Neural crest cell (in vitro differentiated cells): ENCODE data around the gene RIOK3. TPM values are rescaled to one million over a fixed set of nuclear protein-coding genes. Genes with fewer than 3 reads are reported as not detected.

Experiments
- DNase-seq: peaks from one replicate; pipeline ENCODE4 v3.0.0; 2021; ENCODE audit warnings: low read depth, mixed read lengths, low spot score
- H3K27ac Mint-ChIP-seq: one replicate; pipeline ENCODE4 v1.8.0; 2021; ENCODE audit warnings: mild to moderate bottlenecking, mixed read lengths; ENCODE audit not compliant: unreplicated experiment
- H3K27me3 Mint-ChIP-seq: 2 replicates; pipeline ENCODE4 v1.8.0; 2021; ENCODE audit warnings: low read depth, mild to moderate bottlenecking, mixed read lengths
- H3K36me3 Mint-ChIP-seq: 2 replicates; pipeline ENCODE4 v1.8.0; 2021; ENCODE audit warnings: low read depth, mild to moderate bottlenecking, mixed read lengths
- H3K4me1 Mint-ChIP-seq: 2 replicates; pipeline ENCODE4 v1.8.0; 2021; ENCODE audit warnings: mixed read lengths
- H3K4me3 Mint-ChIP-seq: one replicate; pipeline ENCODE4 v1.8.0; 2021; ENCODE audit warnings: mild to moderate bottlenecking, mixed read lengths
- H3K9me3 Mint-ChIP-seq: 2 replicates; pipeline ENCODE4 v1.8.0; 2021; ENCODE audit warnings: mixed read lengths
- CTCF ChIP-seq: fragments of 200-600 bp; sonication (generic); conservative IDR thresholded peaks from 2 replicates; pipeline ENCODE4 v1.5.0; 2021; ENCODE audit warnings: antibody characterized with exemption, mild to moderate bottlenecking
- total RNA-seq: library from RNA; stranded (reverse); gene quantifications from 2 replicates; pipeline ENCODE4 v1.2.1, GENCODE V29; 2021

RIOK3 gene
- total RNA-seq, 1 donor from 2014 or later = 39.4 TPM

DNA sequence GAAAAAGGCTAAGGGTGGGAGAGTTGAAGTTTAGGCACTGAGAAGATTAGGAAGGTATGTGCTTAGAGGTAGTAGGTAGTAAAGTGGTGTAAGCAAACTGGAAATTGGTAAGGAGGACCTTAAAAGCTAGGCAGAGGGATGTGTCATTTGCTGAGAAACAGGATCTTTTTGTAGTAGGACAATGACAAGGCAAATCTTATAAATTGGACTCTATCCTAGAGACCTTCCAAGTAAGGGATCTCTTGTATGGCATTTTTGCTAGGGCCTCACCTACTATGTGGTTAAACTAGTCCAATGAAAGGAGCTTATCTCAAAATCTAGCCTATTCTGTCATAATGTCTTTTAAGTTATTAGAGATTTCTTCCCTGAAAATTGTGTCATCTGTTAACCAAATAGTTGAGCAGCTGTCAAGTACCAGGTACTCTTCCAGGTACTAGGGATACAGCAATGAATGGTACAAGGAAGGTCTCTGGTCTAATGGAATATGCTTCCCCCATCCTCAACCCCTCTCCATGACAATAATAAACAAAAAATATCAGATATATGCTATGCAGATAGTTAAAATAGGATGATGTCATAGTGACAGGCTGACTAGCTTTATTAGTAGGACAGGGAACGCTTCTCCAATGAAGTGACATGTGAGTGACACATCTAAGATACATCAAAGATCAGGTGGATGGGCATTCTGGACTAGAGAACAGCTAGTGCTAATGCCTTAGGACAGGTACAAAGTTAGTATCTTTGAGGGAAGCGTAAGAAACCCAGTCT lies 17.7 kb downstream of the RIOK3 start:
- TF ChIP-seq CTCF = no peak
- H3K36me3 Mint-ChIP-seq = peaks cover 17% of the 10 kb centered on the region
- H3K4me3 Mint-ChIP-seq = no peak overlapping the region
- no peaks in the 10 kb centered on the region for H3K27me3 Mint-ChIP-seq
- DNase-seq = no peak
- H3K27ac Mint-ChIP-seq = no peak overlapping the region
- H3K9me3 Mint-ChIP-seq = no peaks in the 10 kb centered on the region
- peaks cover 3% of the 10 kb centered on the region for H3K4me1 Mint-ChIP-seq

GRCh38 chr18:23471486-23471885 lies 18.4 kb downstream of the RIOK3 start:
- Mint-ChIP-seq H3K4me1 (peaks cover 3% of the 10 kb centered on the region), H3K36me3 (peaks cover 14% of the 10 kb centered on the region), H3K27me3 (no peaks in the 10 kb centered on the region), H3K9me3 (no peaks in the 10 kb centered on the region), H3K4me3 (no peak overlapping the region), H3K27ac (no peak overlapping the region)
- TF ChIP-seq CTCF = no peak
- no peak for DNase-seq

DNA sequence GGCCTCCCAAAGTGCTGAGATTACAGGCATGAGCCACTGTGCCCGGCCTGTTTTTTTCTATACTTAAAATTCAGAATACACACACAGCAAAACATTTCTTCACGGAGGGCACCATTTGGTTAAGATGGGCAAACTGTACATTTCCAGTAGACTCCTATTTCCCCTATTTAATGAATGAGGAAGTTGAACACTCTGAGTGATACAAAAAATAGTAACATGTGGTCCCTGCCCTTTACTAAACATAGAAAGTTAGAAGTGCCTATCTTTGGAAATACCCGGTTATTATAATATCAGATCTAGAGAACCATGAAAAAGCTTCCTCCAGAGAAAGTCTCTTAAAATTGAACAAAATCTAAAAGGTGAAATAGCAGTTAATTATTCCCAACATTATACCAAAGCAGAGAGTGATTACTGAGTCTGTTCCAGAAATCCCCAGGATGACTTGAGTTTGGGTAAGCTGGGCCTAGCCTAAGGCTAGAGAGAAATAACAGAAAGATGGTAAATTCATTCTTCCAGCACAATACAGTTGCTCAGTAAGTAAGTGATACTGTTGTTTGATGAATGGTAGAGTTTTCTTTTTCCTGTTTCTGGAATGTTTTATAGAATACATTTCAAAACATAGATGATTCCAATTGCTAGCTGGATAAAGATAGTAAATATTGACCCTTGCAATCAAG lies 26.9 kb downstream of the RIOK3 start:
- Mint-ChIP-seq H3K27me3 (no peaks in the 10 kb centered on the region), H3K36me3 (peaks cover 9% of the 10 kb centered on the region), H3K9me3 (no peaks in the 10 kb centered on the region), H3K27ac (no peak overlapping the region), H3K4me3 (no peak overlapping the region), H3K4me1 (no peaks in the 10 kb centered on the region)
- TF ChIP-seq CTCF = no peak
- no peak for DNase-seq

- TF ChIP-seq CTCF = no peak
- DNase-seq = no peak
- Mint-ChIP-seq H3K36me3 (peaks cover 3% of the 10 kb centered on the region), H3K4me1 (no peaks in the 10 kb centered on the region), H3K27me3 (no peaks in the 10 kb centered on the region), H3K27ac (no peak overlapping the region), H3K4me3 (no peak overlapping the region), H3K9me3 (no peaks in the 10 kb centered on the region)
Observed at GRCh38 chr18:23484561-23485182, 31.6 kb downstream of the RIOK3 start.

DNA sequence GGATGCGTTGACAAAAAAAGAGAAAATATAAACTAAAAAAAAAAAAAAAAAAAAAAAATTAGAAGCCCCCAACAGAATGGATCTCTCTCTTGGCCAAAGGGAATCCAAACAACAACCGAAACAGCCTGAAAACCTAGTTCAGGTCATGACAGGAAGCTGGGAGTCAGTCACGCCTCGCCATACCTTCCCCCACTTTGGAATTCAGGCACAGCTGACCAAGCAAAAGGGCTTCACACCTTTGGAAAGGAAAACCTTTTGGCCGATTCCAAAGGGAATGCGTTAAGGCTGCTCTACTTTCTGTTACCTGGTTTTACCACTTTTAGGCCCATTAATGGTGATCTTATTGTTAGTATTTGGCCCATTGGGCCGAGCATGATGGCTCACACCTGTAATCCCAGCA lies 32.3 kb downstream of the RIOK3 start:
- H3K27ac Mint-ChIP-seq = no peak overlapping the region
- no peak overlapping the region for H3K4me3 Mint-ChIP-seq
- H3K36me3 Mint-ChIP-seq = peaks cover 3% of the 10 kb centered on the region
- no peak for DNase-seq
- no peak for TF ChIP-seq CTCF
- H3K9me3 Mint-ChIP-seq = peaks cover 4% of the 10 kb centered on the region
- no peaks in the 10 kb centered on the region for H3K4me1 Mint-ChIP-seq
- no peaks in the 10 kb centered on the region for H3K27me3 Mint-ChIP-seq
